CD8-positive, alpha-beta memory T cell (primary cell): Measurements from ENCODE around the gene WDR73. TPM values are rescaled to one million over a fixed set of nuclear protein-coding genes. Genes with fewer than 3 reads are reported as not detected.
A peak's percentile ranks its signal among the peaks of the same experiment; 100 is the strongest.

Experiments used
- CTCF ChIA-PET: fragments of 350-600 bp; sonication (Branson Sonifier 250); formaldehyde crosslinking; loops from one replicate; lab custom pipeline; 2021; ENCODE audit warnings: antibody characterized with exemption; lab: Charles Lee
- POLR2A ChIA-PET: fragments of 350-600 bp; sonication (Branson Sonifier 250); formaldehyde crosslinking; loops from one replicate; lab custom pipeline; 2021; ENCODE audit warnings: antibody characterized with exemption; lab: Charles Lee
- DNase-seq, 5 donors: peaks; one replicate each; pipeline versions ENCODE4 v3.0.0 to v3.0.0-alpha.2; 2020 to 2022; ENCODE audit warnings: mixed read lengths in 1 of 5
- H3K27ac ChIP-seq: one replicate; pipeline ENCODE4 v1.7.0; 2013; ENCODE audit warnings: low read depth, mild to moderate bottlenecking, low read length, moderate library complexity
- H3K27me3 ChIP-seq: 2 replicates; pipeline ENCODE4 v1.7.0; 2013; ENCODE audit warnings: low read length, mild to moderate bottlenecking; ENCODE audit not compliant: insufficient read depth, poor library complexity, severe bottlenecking
- H3K36me3 ChIP-seq: 2 replicates; pipeline ENCODE4 v1.7.0; 2013; ENCODE audit warnings: mild to moderate bottlenecking, low read length, moderate library complexity; ENCODE audit not compliant: insufficient read depth
- H3K4me1 ChIP-seq: 2 replicates; pipeline ENCODE4 v1.7.0; 2013; ENCODE audit warnings: mild to moderate bottlenecking, low read length, moderate library complexity; ENCODE audit not compliant: insufficient read depth
- H3K4me3 ChIP-seq: 2 replicates; pipeline ENCODE4 v1.7.0; 2013; ENCODE audit warnings: mild to moderate bottlenecking, low read length
- H3K9me3 ChIP-seq: 2 replicates; pipeline ENCODE4 v1.7.0; 2013; ENCODE audit warnings: mild to moderate bottlenecking, low read length
- H3K27ac Mint-ChIP-seq, 8 donors: one replicate each; pipeline ENCODE4 v1.8.0; 2020 to 2021; ENCODE audit warnings: mixed read lengths in 8 of 8, mild to moderate bottlenecking in 6 of 8, inconsistent platforms in 3 of 8, moderate library complexity in 3 of 8
- H3K27me3 Mint-ChIP-seq, 2 donors: one replicate each; pipeline ENCODE4 v1.8.0; 2020 to 2021; ENCODE audit warnings: mixed read lengths in 2 of 2, mild to moderate bottlenecking in 1 of 2, moderate library complexity in 1 of 2
- H3K36me3 Mint-ChIP-seq, 3 donors: one replicate each; pipeline ENCODE4 v1.8.0; 2020 to 2021; ENCODE audit warnings: mixed read lengths in 3 of 3, inconsistent platforms in 1 of 3, mild to moderate bottlenecking in 1 of 3
- H3K4me1 Mint-ChIP-seq, 3 donors: one replicate each; pipeline ENCODE4 v1.8.0; 2020 to 2021; ENCODE audit warnings: mixed read lengths in 3 of 3, inconsistent platforms in 1 of 3, mild to moderate bottlenecking in 1 of 3
- H3K4me3 Mint-ChIP-seq, 7 donors: one replicate each; pipeline ENCODE4 v1.8.0; 2020 to 2021; ENCODE audit warnings: mixed read lengths in 7 of 7, mild to moderate bottlenecking in 6 of 7, moderate library complexity in 4 of 7, inconsistent platforms in 2 of 7
- H3K9me3 Mint-ChIP-seq, 5 donors: one replicate each; pipeline ENCODE4 v1.8.0; 2020 to 2022; ENCODE audit warnings: mixed read lengths in 5 of 5, mild to moderate bottlenecking in 3 of 5, moderate library complexity in 2 of 5, inconsistent platforms in 1 of 5
- polyA plus RNA-seq: library from polyadenylated mRNA; unstranded; fragments of 300-500 nt; fragmentation: Illumina TruSeq; gene quantifications from one replicate; pipeline ENCODE4 v1.2.3, GENCODE V29; 2021
- total RNA-seq, 2 experiments: library from RNA; stranded (reverse); gene quantifications; one replicate each; pipeline ENCODE4 v1.2.3, GENCODE V29; 2021

WDR73 gene
- total and polyA plus RNA-seq, 3 experiments from 2014 or later = 14.8 to 27.7 (median 26.7) TPM

DNA sequence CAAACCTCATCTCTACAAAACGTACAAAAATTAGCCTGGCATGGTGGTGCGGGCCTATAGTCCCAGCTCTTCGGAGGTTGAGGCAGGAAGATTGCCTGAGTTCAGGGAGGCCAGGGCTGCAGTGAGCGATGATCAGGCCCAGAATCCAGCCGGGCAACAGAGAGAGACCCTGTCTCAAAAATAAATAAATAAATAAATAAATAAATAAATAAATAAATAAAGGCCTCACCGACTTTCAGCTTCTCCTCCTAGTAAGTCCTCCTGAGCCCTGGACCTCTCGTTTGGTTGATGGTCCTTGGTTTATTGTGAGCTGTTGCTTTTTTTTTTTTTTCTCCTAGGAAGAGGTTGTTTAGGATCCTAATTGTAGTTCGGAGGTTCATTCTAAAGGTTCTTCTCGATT lies 25.1 kb downstream of the WDR73 start:
- H3K36me3 ChIP-seq = no peaks in the 10 kb centered on the region
- ChIA-PET POLR2A (interaction anchor here (0.7 to 1.0 kb wide), 2 partner anchors 20 to 24 kb away, joined by 4 to 9 read pairs; no protein-coding TSS in a partner anchor), CTCF (interaction anchor here (0.8 to 1.6 kb wide), 5 partner anchors 9 to 58 kb away, joined by 3 to 4 read pairs (median 4); no protein-coding TSS in a partner anchor)
- peaks cover 7 to 19% (median 8%) of the 10 kb centered on the region in 3 donors for H3K36me3 Mint-ChIP-seq
- H3K27me3 Mint-ChIP-seq = peaks cover 0 to 2% of the 10 kb centered on the region in 2 donors
- H3K9me3 Mint-ChIP-seq = no peaks in the 10 kb centered on the region
- H3K4me1 ChIP-seq = peaks cover 22% of the 10 kb centered on the region
- no peaks in the 10 kb centered on the region for H3K9me3 ChIP-seq
- no peak overlapping the region for H3K27ac Mint-ChIP-seq
- H3K4me3 Mint-ChIP-seq = peak overlapping the region in 1 of 7 donors; percentile 32
- no peaks in the 10 kb centered on the region for H3K27me3 ChIP-seq
- H3K4me1 Mint-ChIP-seq = peaks cover 18 to 27% (median 26%) of the 10 kb centered on the region in 3 donors
- no peak for DNase-seq
- H3K27ac ChIP-seq = no peak overlapping the region
- no peak overlapping the region for H3K4me3 ChIP-seq

DNA sequence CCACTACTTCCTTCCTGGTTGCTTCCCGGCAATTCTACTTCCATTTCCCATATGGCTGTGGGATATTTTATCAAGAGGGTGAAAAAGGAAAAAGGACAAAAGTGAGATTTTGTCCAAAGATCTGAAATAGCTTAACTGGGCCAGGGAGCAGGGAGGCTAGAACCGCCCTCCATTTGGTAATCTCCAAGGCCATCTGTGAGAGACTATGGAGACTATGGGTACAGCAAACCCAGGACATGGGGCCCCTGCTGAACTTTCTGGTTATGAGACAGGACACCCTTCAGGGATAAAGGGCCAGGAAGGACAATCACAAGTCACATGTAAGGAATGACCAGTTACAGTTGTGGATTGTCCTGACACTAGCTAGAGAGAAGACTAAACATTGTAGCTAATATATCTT lies 29.0 kb downstream of the WDR73 start:
- Mint-ChIP-seq H3K36me3 (peaks cover 24 to 39% (median 37%) of the 10 kb centered on the region in 3 donors), H3K4me1 (peaks cover 0 to 2% (median 2%) of the 10 kb centered on the region in 3 donors), H3K27ac (peak overlapping the region in 2 of 8 donors; percentile 23 to 77), H3K9me3 (peaks cover 13 to 25% (median 21%) of the 10 kb centered on the region in 5 donors), H3K4me3 (no peak overlapping the region), H3K27me3 (peaks cover 0 to 1% of the 10 kb centered on the region in 2 donors)
- ChIA-PET CTCF (interaction anchor here (0.7 to 1.0 kb wide), 3 partner anchors 11 to 30 kb away, joined by 3 read pairs; no protein-coding TSS in a partner anchor), POLR2A (interaction anchor here (0.6 kb wide), 1 partner anchor 24 kb away, joined by 4 read pairs; no protein-coding TSS in a partner anchor)
- DNase-seq = no peak
- no peak overlapping the region for H3K27ac ChIP-seq
- no peaks in the 10 kb centered on the region for H3K27me3 ChIP-seq
- peaks cover 20% of the 10 kb centered on the region for H3K9me3 ChIP-seq
- peaks cover 16% of the 10 kb centered on the region for H3K36me3 ChIP-seq
- peaks cover under 1% of the 10 kb centered on the region for H3K4me1 ChIP-seq
- no peak overlapping the region for H3K4me3 ChIP-seq

GRCh38 chr15:84624359-84624758 lies 29.7 kb downstream of the WDR73 start:
- DNase-seq = no peak
- no peaks in the 10 kb centered on the region for H3K4me1 ChIP-seq
- POLR2A ChIA-PET = interaction anchor here (0.6 to 1.3 kb wide), 3 partner anchors 9 to 26 kb away, joined by 4 to 5 read pairs (median 4); no protein-coding TSS in a partner anchor

DNA sequence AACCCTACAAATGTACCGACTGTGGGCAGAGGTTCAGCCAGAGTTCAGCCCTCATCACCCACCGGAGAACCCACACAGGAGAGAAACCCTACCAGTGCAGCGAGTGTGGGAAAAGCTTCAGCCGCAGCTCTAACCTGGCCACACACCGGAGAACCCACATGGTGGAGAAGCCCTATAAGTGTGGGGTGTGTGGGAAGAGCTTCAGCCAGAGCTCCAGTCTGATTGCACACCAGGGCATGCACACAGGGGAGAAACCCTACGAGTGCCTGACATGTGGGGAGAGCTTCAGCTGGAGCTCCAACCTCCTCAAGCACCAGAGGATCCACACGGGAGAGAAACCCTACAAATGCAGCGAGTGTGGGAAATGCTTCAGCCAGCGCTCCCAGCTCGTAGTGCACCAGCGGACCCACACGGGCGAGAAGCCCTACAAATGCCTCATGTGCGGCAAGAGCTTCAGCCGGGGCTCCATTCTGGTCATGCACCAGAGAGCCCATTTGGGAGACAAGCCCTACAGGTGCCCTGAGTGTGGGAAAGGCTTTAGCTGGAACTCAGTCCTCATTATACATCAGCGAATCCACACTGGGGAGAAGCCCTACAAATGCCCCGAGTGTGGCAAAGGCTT lies 32.6 kb downstream of the WDR73 start:
- Histone ChIP-seq H3K36me3 (peaks cover 16% of the 10 kb centered on the region), H3K27me3 (no peaks in the 10 kb centered on the region), H3K4me1 (no peaks in the 10 kb centered on the region), H3K9me3 (peaks cover 20% of the 10 kb centered on the region), H3K4me3 (no peak overlapping the region), H3K27ac (no peak overlapping the region)
- POLR2A ChIA-PET = interaction anchor here (0.5 kb wide), 1 partner anchor 13 kb away, joined by 4 read pairs; no protein-coding TSS in a partner anchor
- peaks cover 14 to 30% (median 22%) of the 10 kb centered on the region in 5 donors for H3K9me3 Mint-ChIP-seq
- no peaks in the 10 kb centered on the region for H3K4me1 Mint-ChIP-seq
- DNase-seq = no peak
- H3K4me3 Mint-ChIP-seq = no peak overlapping the region
- H3K27ac Mint-ChIP-seq = no peak overlapping the region
- peaks cover 26 to 47% (median 45%) of the 10 kb centered on the region in 3 donors for H3K36me3 Mint-ChIP-seq
- CTCF ChIA-PET = interaction anchor here (1.1 to 2.1 kb wide), 3 partner anchors 10 to 50 kb away, joined by 3 to 8 read pairs (median 4); no protein-coding TSS in a partner anchor
- H3K27me3 Mint-ChIP-seq = no peaks in the 10 kb centered on the region

More at GRCh38 chr15:84624359-84624758, 29.7 kb downstream of the WDR73 start:
- Histone ChIP-seq H3K9me3 (peaks cover 20% of the 10 kb centered on the region), H3K27ac (no peak overlapping the region), H3K27me3 (no peaks in the 10 kb centered on the region), H3K4me3 (no peak overlapping the region), H3K36me3 (peaks cover 16% of the 10 kb centered on the region)
- H3K4me3 Mint-ChIP-seq = peak overlapping the region in 1 of 7 donors; percentile 2
- peaks cover 27 to 44% (median 42%) of the 10 kb centered on the region in 3 donors for H3K36me3 Mint-ChIP-seq
- H3K4me1 Mint-ChIP-seq = no peaks in the 10 kb centered on the region
- H3K9me3 Mint-ChIP-seq = peaks cover 14 to 28% (median 22%) of the 10 kb centered on the region in 5 donors
- H3K27me3 Mint-ChIP-seq = peaks cover 0 to 1% of the 10 kb centered on the region in 2 donors
- H3K27ac Mint-ChIP-seq = peak overlapping the region in 2 of 8 donors; percentile 36 to 56
- CTCF ChIA-PET = no interaction called here

DNA sequence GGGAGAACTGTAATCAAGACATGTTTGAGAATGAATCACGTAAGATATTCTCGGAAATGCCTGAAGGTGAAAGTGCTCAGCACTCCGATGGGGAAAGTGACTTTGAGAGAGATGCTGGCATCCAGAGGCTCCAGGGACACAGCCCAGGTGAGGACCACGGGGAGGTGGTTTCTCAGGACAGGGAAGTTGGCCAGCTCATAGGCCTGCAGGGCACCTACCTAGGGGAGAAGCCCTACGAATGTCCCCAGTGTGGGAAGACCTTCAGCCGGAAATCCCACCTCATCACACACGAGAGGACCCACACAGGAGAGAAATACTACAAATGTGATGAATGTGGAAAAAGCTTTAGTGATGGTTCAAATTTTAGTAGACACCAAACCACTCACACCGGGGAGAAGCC lies 33.5 kb downstream of the WDR73 start:
- no peak for DNase-seq
- ChIA-PET CTCF (interaction anchor here (1.1 to 2.1 kb wide), 2 partner anchors 11 to 33 kb away, joined by 4 to 8 read pairs; no protein-coding TSS in a partner anchor), POLR2A (no interaction called here)
- Histone ChIP-seq H3K27ac (no peak overlapping the region), H3K4me3 (no peak overlapping the region), H3K9me3 (peaks cover 20% of the 10 kb centered on the region), H3K36me3 (peaks cover 16% of the 10 kb centered on the region), H3K27me3 (no peaks in the 10 kb centered on the region), H3K4me1 (no peaks in the 10 kb centered on the region)
- H3K36me3 Mint-ChIP-seq = peaks cover 27 to 52% (median 45%) of the 10 kb centered on the region in 3 donors
- H3K27me3 Mint-ChIP-seq = no peaks in the 10 kb centered on the region
- H3K27ac Mint-ChIP-seq = no peak overlapping the region
- H3K9me3 Mint-ChIP-seq = peaks cover 14 to 30% (median 22%) of the 10 kb centered on the region in 5 donors
- H3K4me3 Mint-ChIP-seq = no peak overlapping the region
- H3K4me1 Mint-ChIP-seq = peaks cover 0 to under 1% (median 0%) of the 10 kb centered on the region in 3 donors

GRCh38 chr15:84616235-84616634 lies 37.8 kb downstream of the WDR73 start:
- Mint-ChIP-seq H3K27ac (peak overlapping the region in 1 of 8 donors; percentile 74), H3K36me3 (peaks cover 19 to 37% (median 21%) of the 10 kb centered on the region in 3 donors), H3K9me3 (peaks cover 12 to 15% (median 13%) of the 10 kb centered on the region in 5 donors), H3K4me3 (no peak overlapping the region), H3K27me3 (no peaks in the 10 kb centered on the region), H3K4me1 (peaks cover 3 to 12% (median 6%) of the 10 kb centered on the region in 3 donors)
- Histone ChIP-seq H3K9me3 (peaks cover 6% of the 10 kb centered on the region), H3K36me3 (peaks cover 7% of the 10 kb centered on the region), H3K27ac (no peak overlapping the region), H3K4me3 (no peak overlapping the region), H3K27me3 (no peaks in the 10 kb centered on the region), H3K4me1 (no peaks in the 10 kb centered on the region)
- no peak for DNase-seq
- CTCF ChIA-PET = interaction anchor here (0.6 to 1.4 kb wide), 3 partner anchors 11 to 334 kb away, joined by 3 to 4 read pairs (median 3); no protein-coding TSS in a partner anchor
- POLR2A ChIA-PET = no interaction called here

DNA sequence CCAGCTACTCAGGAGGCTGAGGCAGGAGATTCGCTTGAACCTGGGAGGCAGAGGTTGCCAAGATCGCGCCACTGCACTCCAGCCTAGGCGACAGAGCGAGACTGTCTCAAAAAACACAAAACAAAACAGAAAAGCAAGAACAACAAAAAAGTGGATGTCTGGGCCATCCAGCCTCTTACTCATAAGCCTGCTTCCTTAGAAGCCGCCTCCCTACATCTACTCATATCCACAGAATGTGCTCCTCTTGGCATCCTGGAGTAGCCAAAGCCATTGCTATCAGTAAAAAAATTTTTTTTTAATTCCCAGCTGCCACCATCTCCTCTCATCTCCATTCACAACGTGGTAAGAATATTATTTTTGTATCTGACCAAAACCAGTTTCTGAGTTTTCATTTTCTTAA lies 42.5 kb downstream of the WDR73 start:
- no peaks in the 10 kb centered on the region for H3K27me3 Mint-ChIP-seq
- no peak overlapping the region for H3K4me3 Mint-ChIP-seq
- H3K36me3 ChIP-seq = no peaks in the 10 kb centered on the region
- ChIA-PET POLR2A (no interaction called here), CTCF (no interaction called here)
- H3K27ac ChIP-seq = no peak overlapping the region
- no peaks in the 10 kb centered on the region for H3K4me1 ChIP-seq
- no peaks in the 10 kb centered on the region for H3K27me3 ChIP-seq
- no peaks in the 10 kb centered on the region for H3K9me3 Mint-ChIP-seq
- no peaks in the 10 kb centered on the region for H3K9me3 ChIP-seq
- no peak for DNase-seq
- H3K4me1 Mint-ChIP-seq = peaks cover 13 to 30% (median 17%) of the 10 kb centered on the region in 3 donors
- no peak overlapping the region for H3K4me3 ChIP-seq
- peak overlapping the region in 2 of 8 donors; percentile 2 to 5 for H3K27ac Mint-ChIP-seq
- H3K36me3 Mint-ChIP-seq = peaks cover 0 to 47% (median 16%) of the 10 kb centered on the region in 3 donors
